ENCODE measurements around the gene KPNA2.
"Not testable (repeated sequence)": the region's sequence is repeated elsewhere in the genome, so short reads cannot be mapped to it uniquely, and the experiment has no call there.

Gene KPNA2

DNA sequence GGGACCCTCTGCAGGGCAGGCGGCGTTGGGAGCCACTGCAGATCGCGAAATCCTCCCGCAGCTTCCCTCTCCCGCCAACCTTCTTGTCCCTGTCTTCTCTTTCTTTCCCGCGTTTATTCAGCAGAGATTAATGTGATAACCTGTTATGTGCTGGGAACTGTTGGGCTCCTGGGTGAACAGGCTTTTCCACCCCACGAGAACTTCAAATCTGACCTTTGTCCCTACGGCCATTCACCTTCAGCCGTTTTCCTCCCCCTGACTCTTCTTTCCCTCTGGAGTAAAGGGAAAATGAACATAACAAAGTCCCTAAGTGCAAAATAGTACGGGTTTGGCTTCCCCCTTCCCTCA, 15.2 kb upstream of the KPNA2 start:
- Histone ChIP-seq H3K27me3 (ENCODE audit: insufficient read depth, poor library complexity, severe bottlenecking) (no peaks in the 10 kb centered on the region), H3K27ac (ENCODE audit: poor library complexity, severe bottlenecking) (peak overlapping the region; percentile 44), H3K4me3 (ENCODE audit: severe bottlenecking) (peak overlapping the region; percentile 44), H3K36me3 (ENCODE audit: low read depth) (no peaks in the 10 kb centered on the region), H3K9me3 (ENCODE audit: severe bottlenecking) (no peaks in the 10 kb centered on the region), H3K4me1 (ENCODE audit: insufficient read depth, poor library complexity, severe bottlenecking) (peaks cover 3% of the 10 kb centered on the region)
- peak; percentile 22; the same call in 2 of the 3 replicates for ATAC-seq (ENCODE audit: low read depth)
- DNase-seq (ENCODE audit: low spot score), result no peak
- TF ChIP-seq, protein P1, sequence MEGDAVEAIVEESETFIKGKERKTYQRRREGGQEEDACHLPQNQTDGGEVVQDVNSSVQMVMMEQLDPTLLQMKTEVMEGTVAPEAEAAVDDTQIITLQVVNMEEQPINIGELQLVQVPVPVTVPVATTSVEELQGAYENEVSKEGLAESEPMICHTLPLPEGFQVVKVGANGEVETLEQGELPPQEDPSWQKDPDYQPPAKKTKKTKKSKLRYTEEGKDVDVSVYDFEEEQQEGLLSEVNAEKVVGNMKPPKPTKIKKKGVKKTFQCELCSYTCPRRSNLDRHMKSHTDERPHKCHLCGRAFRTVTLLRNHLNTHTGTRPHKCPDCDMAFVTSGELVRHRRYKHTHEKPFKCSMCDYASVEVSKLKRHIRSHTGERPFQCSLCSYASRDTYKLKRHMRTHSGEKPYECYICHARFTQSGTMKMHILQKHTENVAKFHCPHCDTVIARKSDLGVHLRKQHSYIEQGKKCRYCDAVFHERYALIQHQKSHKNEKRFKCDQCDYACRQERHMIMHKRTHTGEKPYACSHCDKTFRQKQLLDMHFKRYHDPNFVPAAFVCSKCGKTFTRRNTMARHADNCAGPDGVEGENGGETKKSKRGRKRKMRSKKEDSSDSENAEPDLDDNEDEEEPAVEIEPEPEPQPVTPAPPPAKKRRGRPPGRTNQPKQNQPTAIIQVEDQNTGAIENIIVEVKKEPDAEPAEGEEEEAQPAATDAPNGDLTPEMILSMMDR (IDR thresholded peaks at IDR 0.05; ENCODE audit: poor library complexity, severe bottlenecking), result no peak

DNA sequence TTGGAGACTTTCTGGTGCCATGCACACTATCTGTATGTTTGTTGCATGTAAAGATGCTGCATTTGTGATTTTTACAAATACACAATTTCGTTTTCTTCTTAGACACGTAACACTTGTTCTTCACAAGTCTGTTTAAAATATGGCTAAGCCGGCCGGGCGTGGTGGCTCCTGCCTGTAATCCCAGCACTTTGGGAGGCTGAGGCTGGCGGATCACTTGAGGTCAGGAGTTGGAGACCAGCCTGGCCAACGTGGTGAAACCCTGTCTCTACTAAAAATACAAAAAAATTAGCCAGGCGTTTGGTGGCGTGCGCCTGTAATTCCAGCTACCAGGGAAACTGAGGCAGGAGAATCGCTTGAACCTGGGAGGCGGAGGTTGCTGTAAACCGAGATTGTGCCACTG, 14.7 kb upstream of the KPNA2 start:
- not testable (repeated sequence) for DNase-seq (ENCODE audit: low spot score); H3K27me3 ChIP-seq (ENCODE audit: insufficient read depth, poor library complexity, severe bottlenecking); H3K4me1 ChIP-seq (ENCODE audit: insufficient read depth, poor library complexity, severe bottlenecking); H3K36me3 ChIP-seq (ENCODE audit: low read depth); ATAC-seq (ENCODE audit: low read depth); H3K9me3 ChIP-seq (ENCODE audit: severe bottlenecking)
- Histone ChIP-seq H3K4me3 (ENCODE audit: severe bottlenecking) (peak overlapping the region; percentile 44), H3K27ac (ENCODE audit: poor library complexity, severe bottlenecking) (peak overlapping the region; percentile 44)

DNA sequence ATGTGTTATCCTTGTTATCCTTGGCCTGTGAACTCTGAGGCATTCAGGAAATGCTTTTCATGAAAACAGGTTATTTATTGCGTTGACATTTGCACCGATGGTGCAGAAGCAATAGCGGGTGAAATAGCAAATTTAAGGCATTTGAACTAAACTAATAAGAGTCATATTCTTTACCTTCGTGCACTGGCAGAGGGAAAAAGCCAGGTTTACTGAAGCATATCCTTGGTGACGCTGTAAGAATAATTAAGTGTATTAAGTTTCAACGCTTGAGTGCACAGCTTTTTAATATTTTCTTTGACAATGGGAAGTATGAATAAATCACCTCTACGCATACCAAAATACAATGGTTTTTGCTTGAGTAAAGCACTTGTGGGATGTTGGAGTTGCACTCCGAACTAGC, 13.6 kb upstream of the KPNA2 start:
- TF ChIP-seq, protein P1 (IDR thresholded peaks at IDR 0.05; ENCODE audit: poor library complexity, severe bottlenecking), result no peak
- no peaks in the 10 kb centered on the region for H3K36me3 ChIP-seq (ENCODE audit: low read depth)
- ATAC-seq (ENCODE audit: low read depth), result no peak
- H3K27ac ChIP-seq (ENCODE audit: poor library complexity, severe bottlenecking), result no peak overlapping the region
- no peak for DNase-seq (ENCODE audit: low spot score)
- H3K4me1 ChIP-seq (ENCODE audit: insufficient read depth, poor library complexity, severe bottlenecking), result peaks cover 3% of the 10 kb centered on the region
- H3K4me3 ChIP-seq (ENCODE audit: severe bottlenecking), result no peak overlapping the region
- H3K27me3 ChIP-seq (ENCODE audit: insufficient read depth, poor library complexity, severe bottlenecking), result no peaks in the 10 kb centered on the region
- H3K9me3 ChIP-seq (ENCODE audit: severe bottlenecking), result no peaks in the 10 kb centered on the region

DNA sequence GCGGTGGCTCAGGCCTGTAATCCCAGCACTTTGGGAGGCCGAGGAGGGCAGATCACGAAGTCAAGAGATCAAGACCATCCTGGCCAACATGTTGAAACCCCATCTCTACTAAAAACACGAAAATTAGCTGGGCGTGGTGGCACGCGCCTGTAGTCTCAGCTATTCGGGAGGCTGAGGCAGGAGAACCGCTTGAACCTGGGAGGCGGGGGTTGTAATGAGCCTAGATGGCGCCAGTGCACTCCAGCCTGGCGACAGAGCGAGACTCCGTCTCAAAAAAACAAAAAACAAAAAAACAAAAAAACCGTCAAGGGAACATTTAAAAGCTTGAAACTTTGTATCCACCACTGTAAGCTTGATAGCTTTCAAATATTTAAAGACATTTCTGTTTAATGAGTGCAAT, 13.0 kb upstream of the KPNA2 start:
- not testable (repeated sequence) for DNase-seq (ENCODE audit: low spot score); H3K36me3 ChIP-seq (ENCODE audit: low read depth); H3K9me3 ChIP-seq (ENCODE audit: severe bottlenecking); H3K4me1 ChIP-seq (ENCODE audit: insufficient read depth, poor library complexity, severe bottlenecking); ATAC-seq (ENCODE audit: low read depth); H3K27ac ChIP-seq (ENCODE audit: poor library complexity, severe bottlenecking); H3K4me3 ChIP-seq (ENCODE audit: severe bottlenecking); H3K27me3 ChIP-seq (ENCODE audit: insufficient read depth, poor library complexity, severe bottlenecking)
- TF ChIP-seq, protein P1 (IDR thresholded peaks at IDR 0.05; ENCODE audit: poor library complexity, severe bottlenecking), result peak; percentile 23

DNA sequence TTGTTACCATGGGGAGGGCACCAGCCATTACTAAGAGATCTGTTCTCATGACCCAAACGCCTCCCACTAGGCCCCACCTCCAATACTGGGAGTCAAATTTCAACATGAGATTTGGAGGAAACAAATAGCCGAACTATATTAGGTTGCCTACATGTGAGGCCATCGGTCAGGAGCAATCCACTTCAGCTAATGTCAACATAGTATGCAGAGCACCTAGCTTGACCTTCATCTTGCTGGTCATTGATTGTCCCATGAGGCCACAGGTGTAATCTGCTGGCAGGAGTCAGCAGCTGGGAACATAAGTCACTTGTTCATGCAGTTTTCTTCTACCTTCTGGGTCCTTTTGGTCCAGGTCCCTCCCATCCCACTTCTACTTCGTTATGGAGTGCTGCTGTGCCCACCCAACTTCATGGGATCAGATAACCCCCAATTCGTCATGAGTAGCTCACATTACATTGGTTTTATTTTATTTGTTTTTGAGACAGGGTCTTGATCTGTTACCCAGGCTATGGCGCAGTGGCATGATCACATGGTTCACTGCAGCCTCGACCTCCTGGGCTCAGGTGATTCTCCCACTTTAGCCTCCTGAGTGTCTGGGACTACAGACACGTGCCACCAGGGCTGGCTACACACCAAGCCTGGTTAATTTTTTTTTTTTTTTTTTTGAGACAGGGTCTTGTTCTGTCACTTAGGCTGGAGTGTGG, 5.9 kb upstream of the KPNA2 start:
- Histone ChIP-seq H3K9me3 (ENCODE audit: severe bottlenecking) (no peaks in the 10 kb centered on the region), H3K4me1 (ENCODE audit: insufficient read depth, poor library complexity, severe bottlenecking) (peaks cover 5% of the 10 kb centered on the region), H3K27ac (ENCODE audit: poor library complexity, severe bottlenecking) (no peak overlapping the region), H3K36me3 (ENCODE audit: low read depth) (no peaks in the 10 kb centered on the region), H3K27me3 (ENCODE audit: insufficient read depth, poor library complexity, severe bottlenecking) (no peaks in the 10 kb centered on the region), H3K4me3 (ENCODE audit: severe bottlenecking) (no peak overlapping the region)
- no peak for ATAC-seq (ENCODE audit: low read depth)
- DNase-seq (ENCODE audit: low spot score), result no peak
- TF ChIP-seq, protein P1 (IDR thresholded peaks at IDR 0.05; ENCODE audit: poor library complexity, severe bottlenecking), result no peak
